ENCODE data around the gene GGPS1. TPM values are rescaled to one million over a fixed set of nuclear protein-coding genes. Genes with fewer than 3 reads are reported as not detected.
"Not testable (repeated sequence)": the region's sequence is repeated elsewhere in the genome, so short reads cannot be mapped to it uniquely, and the experiment has no call there.

Gene GGPS1
- polyA plus RNA-seq, 1 donor (not counting 4 experiments of a cell fraction or from before 2014, with no cell fraction given), result 40.8 TPM

DNA sequence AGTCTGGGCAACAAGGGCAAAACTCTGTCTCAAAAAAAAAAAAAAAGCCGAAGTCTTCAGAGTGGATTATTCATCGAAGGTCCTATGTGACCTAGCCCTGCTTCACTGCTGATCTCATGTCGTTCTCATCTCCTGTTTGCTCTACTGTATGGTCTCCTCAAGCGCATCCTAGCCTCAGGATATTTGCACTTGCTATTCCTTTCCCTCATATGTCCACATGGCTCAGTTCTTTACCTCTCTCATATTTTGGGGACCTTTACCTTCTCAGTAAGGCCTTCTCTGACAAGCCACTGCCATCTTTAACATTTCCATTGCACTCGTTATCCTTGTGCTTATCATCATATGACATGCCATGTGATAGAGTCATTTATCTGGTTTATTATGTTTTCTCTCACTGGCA lies 41.4 kb downstream of the GGPS1 start:
- H3K27me3 ChIP-seq (ENCODE audit: control insufficient read depth, extremely low read depth, insufficient read depth, low read length), result no peaks in the 10 kb centered on the region
- H3K36me3 ChIP-seq (ENCODE audit: control insufficient read depth in 2 of 2, extremely low read depth in 1 of 2, insufficient read depth in 2 of 2, low read length in 2 of 2), result no peaks in the 10 kb centered on the region
- H3K4me1 ChIP-seq (ENCODE audit: control insufficient read depth, extremely low read depth, insufficient read depth, low read length), result peaks cover 15% of the 10 kb centered on the region
- TF ChIP-seq EZH2 (IDR thresholded peaks at IDR 0.05; ENCODE audit: low read length), result no peak
- TF ChIP-seq, protein P1, sequence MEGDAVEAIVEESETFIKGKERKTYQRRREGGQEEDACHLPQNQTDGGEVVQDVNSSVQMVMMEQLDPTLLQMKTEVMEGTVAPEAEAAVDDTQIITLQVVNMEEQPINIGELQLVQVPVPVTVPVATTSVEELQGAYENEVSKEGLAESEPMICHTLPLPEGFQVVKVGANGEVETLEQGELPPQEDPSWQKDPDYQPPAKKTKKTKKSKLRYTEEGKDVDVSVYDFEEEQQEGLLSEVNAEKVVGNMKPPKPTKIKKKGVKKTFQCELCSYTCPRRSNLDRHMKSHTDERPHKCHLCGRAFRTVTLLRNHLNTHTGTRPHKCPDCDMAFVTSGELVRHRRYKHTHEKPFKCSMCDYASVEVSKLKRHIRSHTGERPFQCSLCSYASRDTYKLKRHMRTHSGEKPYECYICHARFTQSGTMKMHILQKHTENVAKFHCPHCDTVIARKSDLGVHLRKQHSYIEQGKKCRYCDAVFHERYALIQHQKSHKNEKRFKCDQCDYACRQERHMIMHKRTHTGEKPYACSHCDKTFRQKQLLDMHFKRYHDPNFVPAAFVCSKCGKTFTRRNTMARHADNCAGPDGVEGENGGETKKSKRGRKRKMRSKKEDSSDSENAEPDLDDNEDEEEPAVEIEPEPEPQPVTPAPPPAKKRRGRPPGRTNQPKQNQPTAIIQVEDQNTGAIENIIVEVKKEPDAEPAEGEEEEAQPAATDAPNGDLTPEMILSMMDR (optimal IDR thresholded peaks at IDR 0.05 in 1 of 3, IDR thresholded peaks at IDR 0.05 in 1 of 3, conservative IDR thresholded peaks at IDR 0.05 in 1 of 3; ENCODE audit: extremely low read depth in 1 of 3, insufficient read depth in 2 of 3, low read length in 3 of 3), result no peak
- no peak overlapping the region for H3K9ac ChIP-seq (ENCODE audit: control insufficient read depth, extremely low read depth, insufficient read depth, low read length)
- dilution Hi-C loops (cut with MboI; ENCODE audit: extremely low pct_ligation_motif_present, low sequenced_read_pairs), result no loop called here
- peaks cover 13% of the 10 kb centered on the region for H3K79me2 ChIP-seq (ENCODE audit: control insufficient read depth, insufficient read depth, low read length)
- no peak overlapping the region for H3K4me3 ChIP-seq (ENCODE audit: control insufficient read depth in 2 of 3, extremely low read depth in 1 of 3, insufficient read depth in 2 of 3, low read depth in 1 of 3, low read length in 3 of 3)
- H3K9me3 ChIP-seq (ENCODE audit: control insufficient read depth, low read depth, low read length), result no peaks in the 10 kb centered on the region
- DNase-seq (ENCODE audit: low read depth, low spot score) (no peak), FAIRE-seq (no peak)
- H4K20me1 ChIP-seq (ENCODE audit: control insufficient read depth, extremely low read depth, insufficient read depth, low read length), result no peaks in the 10 kb centered on the region
- H3K4me2 ChIP-seq (ENCODE audit: control insufficient read depth, extremely low read depth, insufficient read depth, low read depth, low read length), result no peak overlapping the region
- no peak overlapping the region for H3K27ac ChIP-seq (ENCODE audit: control insufficient read depth, insufficient read depth, low read length)
- no peak overlapping the region for H2AFZ ChIP-seq (ENCODE audit: control insufficient read depth, low read length)
- no peaks in the 10 kb centered on the region for H3K9me1 ChIP-seq (ENCODE audit: control insufficient read depth, extremely low read depth, insufficient read depth, low read length)

DNA sequence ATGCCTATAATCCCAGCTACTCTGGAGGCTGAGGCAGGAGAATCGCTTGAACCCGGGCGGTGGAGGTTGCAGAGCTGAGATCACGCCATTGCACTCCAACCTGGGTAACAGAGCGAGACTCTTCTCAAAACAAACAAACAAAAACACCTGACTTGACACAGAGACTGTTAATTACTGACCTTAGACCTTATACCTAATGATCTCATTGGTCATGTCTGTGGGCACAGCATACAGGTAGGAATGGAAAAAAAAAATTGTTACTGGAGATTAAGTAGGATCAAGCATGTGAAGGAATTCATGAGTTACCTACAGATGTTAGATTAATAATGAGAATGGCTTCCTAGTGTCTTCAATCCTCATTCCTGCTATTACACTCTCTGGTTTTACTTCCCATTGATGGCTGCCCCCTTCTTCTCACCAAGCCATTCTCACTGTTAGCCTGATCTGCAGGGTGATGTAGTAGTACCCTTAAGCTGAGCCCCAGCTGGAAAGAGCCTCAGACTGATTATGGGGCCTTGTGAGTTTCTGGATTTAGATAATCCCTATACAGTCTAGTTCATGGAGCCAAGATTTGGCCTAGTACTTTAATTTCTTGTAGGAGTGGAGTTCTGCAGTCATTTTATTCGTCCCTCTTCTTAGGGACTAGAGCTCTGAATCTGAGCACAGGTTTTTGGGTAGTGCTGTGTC lies 47.7 kb downstream of the GGPS1 start:
- dilution Hi-C loops (cut with MboI; ENCODE audit: extremely low pct_ligation_motif_present, low sequenced_read_pairs), result no loop called here
- Histone ChIP-seq H3K4me3 (ENCODE audit: control insufficient read depth in 2 of 3, extremely low read depth in 1 of 3, insufficient read depth in 2 of 3, low read depth in 1 of 3, low read length in 3 of 3) (no peak overlapping the region), H3K9ac (ENCODE audit: control insufficient read depth, extremely low read depth, insufficient read depth, low read length) (no peak overlapping the region), H3K27ac (ENCODE audit: control insufficient read depth, insufficient read depth, low read length) (no peak overlapping the region), H3K79me2 (ENCODE audit: control insufficient read depth, insufficient read depth, low read length) (peaks cover 13% of the 10 kb centered on the region), H4K20me1 (ENCODE audit: control insufficient read depth, extremely low read depth, insufficient read depth, low read length) (no peaks in the 10 kb centered on the region), H3K4me1 (ENCODE audit: control insufficient read depth, extremely low read depth, insufficient read depth, low read length) (no peaks in the 10 kb centered on the region), H3K36me3 (ENCODE audit: control insufficient read depth in 2 of 2, extremely low read depth in 1 of 2, insufficient read depth in 2 of 2, low read length in 2 of 2) (peaks cover under 1 to 2% of the 10 kb centered on the region in 2 experiments), H3K4me2 (ENCODE audit: control insufficient read depth, extremely low read depth, insufficient read depth, low read depth, low read length) (no peak overlapping the region), H3K9me1 (ENCODE audit: control insufficient read depth, extremely low read depth, insufficient read depth, low read length) (no peaks in the 10 kb centered on the region), H3K9me3 (ENCODE audit: control insufficient read depth, low read depth, low read length) (no peaks in the 10 kb centered on the region), H3K27me3 (ENCODE audit: control insufficient read depth, extremely low read depth, insufficient read depth, low read length) (no peaks in the 10 kb centered on the region), H2AFZ (ENCODE audit: control insufficient read depth, low read length) (no peak overlapping the region)
- TF ChIP-seq, protein P1 (optimal IDR thresholded peaks at IDR 0.05 in 1 of 3, IDR thresholded peaks at IDR 0.05 in 1 of 3, conservative IDR thresholded peaks at IDR 0.05 in 1 of 3; ENCODE audit: extremely low read depth in 1 of 3, insufficient read depth in 2 of 3, low read length in 3 of 3), result no peak
- TF ChIP-seq EZH2 (IDR thresholded peaks at IDR 0.05; ENCODE audit: low read length), result no peak
- FAIRE-seq (no peak), DNase-seq (ENCODE audit: low read depth, low spot score) (no peak)

DNA sequence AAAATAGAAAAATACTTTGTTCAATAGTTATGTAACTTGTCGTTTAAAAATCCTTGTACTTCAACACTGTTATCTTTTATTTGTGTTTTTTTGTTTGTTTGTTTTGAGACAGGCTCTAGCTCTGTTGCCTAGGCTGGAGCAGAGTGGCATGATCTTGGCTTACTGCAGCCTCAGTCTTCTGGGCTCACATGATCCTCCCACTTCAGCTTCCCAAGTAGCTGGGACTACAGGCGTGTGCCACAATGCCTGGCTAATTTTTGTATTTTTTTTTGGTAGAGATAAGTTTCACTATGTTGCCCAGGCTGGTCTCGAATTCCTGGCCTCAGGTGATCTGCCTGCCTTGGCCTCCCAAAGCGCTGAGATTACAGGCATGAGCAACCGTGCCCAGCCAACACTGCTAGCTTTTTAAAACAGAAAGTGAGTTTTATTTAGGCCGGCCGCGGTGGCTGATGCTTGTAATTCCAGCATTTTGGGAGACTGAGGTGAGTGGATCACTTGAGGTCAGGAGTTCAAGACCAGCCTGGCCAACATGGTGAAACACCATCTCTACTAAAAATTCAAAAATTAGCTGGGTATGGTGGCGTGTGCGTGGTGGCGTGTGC lies 49.9 kb downstream of the GGPS1 start:
- peaks cover 11% of the 10 kb centered on the region for H3K79me2 ChIP-seq (ENCODE audit: control insufficient read depth, insufficient read depth, low read length)
- dilution Hi-C loops (cut with MboI; ENCODE audit: extremely low pct_ligation_motif_present, low sequenced_read_pairs); H3K9ac ChIP-seq (ENCODE audit: control insufficient read depth, extremely low read depth, insufficient read depth, low read length); H2AFZ ChIP-seq (ENCODE audit: control insufficient read depth, low read length); FAIRE-seq; H3K4me2 ChIP-seq (ENCODE audit: control insufficient read depth, extremely low read depth, insufficient read depth, low read depth, low read length); H4K20me1 ChIP-seq (ENCODE audit: control insufficient read depth, extremely low read depth, insufficient read depth, low read length); H3K9me1 ChIP-seq (ENCODE audit: control insufficient read depth, extremely low read depth, insufficient read depth, low read length); H3K4me3 ChIP-seq (ENCODE audit: control insufficient read depth in 2 of 3, extremely low read depth in 1 of 3, insufficient read depth in 2 of 3, low read depth in 1 of 3, low read length in 3 of 3); H3K27ac ChIP-seq (ENCODE audit: control insufficient read depth, insufficient read depth, low read length); DNase-seq (ENCODE audit: low read depth, low spot score); H3K9me3 ChIP-seq (ENCODE audit: control insufficient read depth, low read depth, low read length); H3K4me1 ChIP-seq (ENCODE audit: control insufficient read depth, extremely low read depth, insufficient read depth, low read length); H3K27me3 ChIP-seq (ENCODE audit: control insufficient read depth, extremely low read depth, insufficient read depth, low read length); H3K36me3 ChIP-seq (ENCODE audit: control insufficient read depth in 2 of 2, extremely low read depth in 1 of 2, insufficient read depth in 2 of 2, low read length in 2 of 2): not testable (repeated sequence)
